Endometrial microvascular endothelial cells (primary cell): ENCODE results near the gene PLK2. TPM values are rescaled to one million over a fixed set of nuclear protein-coding genes. Genes with fewer than 3 reads are reported as not detected.

ENCODE experiments used
- in situ Hi-C: cut with HindIII; loops from 2 replicates; pipeline ENCODE4 v1.10.0; 2017; ENCODE audit warnings: low sequenced_read_pairs, low pct_unique_long_range_greater_than_20kb; ENCODE audit errors: inconsistent ontology term
- total RNA-seq: library from RNA; depleted of rRNA; stranded (reverse); fragments of >200 nt; gene quantifications from one replicate; pipeline ENCODE4 v1.2.3, GENCODE V29; 2015; ENCODE audit errors: inconsistent ontology term

Gene PLK2
- total RNA-seq, 1 donor from 2014 or later: 366 TPM

DNA sequence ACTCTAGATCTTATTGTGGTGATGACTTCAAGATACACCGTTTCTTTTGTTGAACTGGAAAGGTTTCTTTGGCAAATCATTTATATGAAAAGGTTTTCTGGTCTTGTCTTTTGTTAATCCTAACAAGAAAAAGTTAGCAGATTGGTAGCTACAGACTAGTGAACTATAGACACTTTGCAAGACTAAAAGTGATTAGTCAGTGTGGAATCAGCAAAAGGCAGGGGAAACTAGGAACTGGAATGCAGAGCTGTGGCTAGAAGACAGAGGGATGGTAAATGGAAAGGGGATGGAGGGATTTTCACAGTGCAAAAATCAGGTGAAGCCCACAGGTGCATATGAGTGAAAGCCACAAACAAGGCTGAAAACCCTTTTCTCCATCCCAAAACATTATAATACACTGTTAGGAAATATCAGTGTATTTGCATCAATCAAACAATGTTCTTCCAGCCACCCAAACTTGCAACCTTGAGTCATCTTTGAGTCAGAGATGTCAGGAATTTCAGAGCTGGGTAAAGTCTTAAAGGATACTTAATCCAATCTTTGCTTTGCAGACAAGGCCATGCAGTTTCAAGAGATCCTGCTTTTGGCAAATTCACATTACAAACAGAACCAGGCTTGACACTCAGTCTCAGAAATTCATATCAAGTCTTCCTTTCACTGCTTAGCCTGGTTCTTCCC is 52.7 kb downstream of the PLK2 start:
- in situ Hi-C loops: no loop called here

DNA sequence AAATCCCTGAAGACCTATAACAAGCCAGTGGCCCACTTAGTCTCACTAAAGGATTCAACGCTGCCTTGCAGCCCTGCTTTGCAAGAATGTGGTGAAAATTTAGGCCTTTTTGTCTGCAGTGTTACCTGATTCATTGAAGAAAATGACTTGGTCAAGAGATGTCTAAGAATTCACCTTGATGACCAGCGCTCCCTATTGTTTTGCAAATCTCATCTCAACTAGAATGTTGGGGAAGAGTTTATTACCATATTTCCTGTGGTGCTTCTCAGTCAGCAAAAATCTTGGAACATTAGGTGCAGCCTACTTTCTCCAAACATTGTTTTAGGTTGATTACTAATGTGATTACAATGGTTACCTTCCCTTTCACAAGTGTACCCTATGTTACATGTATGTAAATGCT is 53.5 kb downstream of the PLK2 start:
- in situ Hi-C loops: no loop called here

DNA sequence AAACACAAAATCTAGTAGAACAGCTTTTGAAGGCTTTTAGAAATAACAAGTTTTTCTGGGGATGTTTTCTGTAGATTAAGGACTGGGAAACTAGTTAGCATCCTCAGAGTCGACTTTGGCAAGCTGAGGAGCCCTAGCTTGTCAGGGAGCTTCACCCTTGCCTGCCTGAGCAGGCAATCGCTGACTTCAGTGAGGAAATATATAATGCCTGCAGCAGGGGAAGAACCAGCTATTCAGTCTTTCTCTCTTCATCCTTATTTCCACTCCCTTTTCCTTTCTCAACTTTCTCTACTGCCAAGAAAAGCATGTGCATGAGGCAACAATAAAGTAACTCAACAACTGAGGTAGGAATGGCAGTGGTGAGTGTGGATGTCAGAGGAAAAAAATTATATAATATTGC is 54.7 kb downstream of the PLK2 start:
- in situ Hi-C loops: no loop called here

DNA sequence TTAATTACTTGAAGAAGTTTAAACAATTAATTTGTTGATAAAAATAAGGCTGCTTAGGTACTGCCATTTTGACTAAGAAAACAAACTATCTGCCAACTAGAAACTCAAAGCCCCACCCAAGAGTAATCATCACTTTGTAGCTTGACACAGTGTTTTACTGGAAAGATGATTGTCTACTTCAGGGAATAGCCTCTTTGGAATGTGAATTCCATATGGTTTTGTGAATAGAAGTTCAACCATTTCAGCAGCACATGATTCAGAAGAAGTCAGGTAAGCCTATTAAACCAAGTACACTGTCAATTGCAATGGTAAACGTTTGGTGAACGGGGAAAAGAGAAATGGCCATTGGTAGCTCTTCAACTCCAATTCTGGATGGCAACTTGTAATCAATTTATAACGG is 55.2 kb downstream of the PLK2 start:
- in situ Hi-C loops: no loop called here

Other genes with a start within 250 kb of the PLK2 start
- not detected for gene GAPT, start 31.3 kb upstream of the PLK2 start, total RNA-seq
- gene RAB3C, start 123.0 kb upstream of the PLK2 start, total RNA-seq: not detected